ENCODE data around the gene CDC123. TPM values are rescaled to one million over a fixed set of nuclear protein-coding genes. Genes with fewer than 3 reads are reported as not detected.

The CDC123 gene
- total and polyA plus RNA-seq, 2 donors (not counting 1 experiment from before 2014, with no cell fraction given) = 48.9 to 56.0 TPM

DNA sequence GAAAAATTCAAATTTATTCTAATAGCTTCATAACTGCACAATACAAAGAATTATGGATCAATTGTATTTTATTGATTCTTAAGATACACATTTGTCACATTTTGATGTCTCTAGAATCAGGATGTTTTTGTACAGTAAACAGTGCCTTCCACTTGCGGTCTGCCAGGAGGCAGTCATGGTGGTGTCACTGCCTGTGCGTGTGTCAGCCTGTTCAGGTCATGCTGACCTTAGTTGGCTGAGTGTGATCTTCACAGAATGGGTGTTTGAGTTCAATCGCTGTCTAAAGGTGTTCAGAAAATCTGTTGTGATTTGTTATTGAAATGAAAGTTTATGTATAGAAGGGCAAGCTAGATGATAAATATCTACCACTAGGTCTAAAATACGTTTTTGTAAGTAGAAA lies 45.8 kb upstream of the CDC123 start:
- no peak overlapping the region for H3K27ac Mint-ChIP-seq
- intact Hi-C loops (cut with micrococcal nuclease) = no loop called here
- H3K4me3 Mint-ChIP-seq = no peak overlapping the region
- H3K4me2 ChIP-seq (replicated peaks; ENCODE audit: low read depth, low read length, poor library complexity, severe bottlenecking) = no peak overlapping the region
- ATAC-seq (ENCODE audit: low read depth) (no peak), DNase-seq (no peak)
- no peaks in the 10 kb centered on the region for H4K20me1 ChIP-seq (ENCODE audit: control insufficient read depth, insufficient read depth, low read length, poor library complexity, severe bottlenecking)
- H3K4me3 ChIP-seq (ENCODE audit: control extremely low read depth in 1 of 5, extremely low read depth in 1 of 5, insufficient read depth in 1 of 5, low read depth in 2 of 5, low read length in 4 of 5) = no peak overlapping the region
- ChIA-PET POLR2A (no interaction called here), CTCF (no interaction called here)
- no peaks in the 10 kb centered on the region for H3K27me3 ChIP-seq (replicated peaks in 1 of 4; ENCODE audit: control extremely low read depth in 1 of 4, control insufficient read depth in 3 of 4, insufficient read depth in 4 of 4, low read length in 3 of 4)
- H3K36me3 ChIP-seq (replicated peaks in 1 of 2; ENCODE audit: control extremely low read depth in 1 of 2, control insufficient read depth in 1 of 2, extremely low read depth in 1 of 2, insufficient read depth in 2 of 2, low read length in 1 of 2) = peaks cover 9 to 18% of the 10 kb centered on the region in 2 experiments
- no peaks in the 10 kb centered on the region for H3K4me1 ChIP-seq (ENCODE audit: control insufficient read depth in 2 of 2, insufficient read depth in 2 of 2, low read length in 2 of 2)
- 100% methylated on average over 1 of the region's 4 CpGs for WGBS (ENCODE audit: insufficient coverage)
- H3K27ac ChIP-seq (ENCODE audit: low read length in 2 of 2) = no peak overlapping the region
- no peaks in the 10 kb centered on the region for H3K27me3 Mint-ChIP-seq
- TF ChIP-seq, protein P1, sequence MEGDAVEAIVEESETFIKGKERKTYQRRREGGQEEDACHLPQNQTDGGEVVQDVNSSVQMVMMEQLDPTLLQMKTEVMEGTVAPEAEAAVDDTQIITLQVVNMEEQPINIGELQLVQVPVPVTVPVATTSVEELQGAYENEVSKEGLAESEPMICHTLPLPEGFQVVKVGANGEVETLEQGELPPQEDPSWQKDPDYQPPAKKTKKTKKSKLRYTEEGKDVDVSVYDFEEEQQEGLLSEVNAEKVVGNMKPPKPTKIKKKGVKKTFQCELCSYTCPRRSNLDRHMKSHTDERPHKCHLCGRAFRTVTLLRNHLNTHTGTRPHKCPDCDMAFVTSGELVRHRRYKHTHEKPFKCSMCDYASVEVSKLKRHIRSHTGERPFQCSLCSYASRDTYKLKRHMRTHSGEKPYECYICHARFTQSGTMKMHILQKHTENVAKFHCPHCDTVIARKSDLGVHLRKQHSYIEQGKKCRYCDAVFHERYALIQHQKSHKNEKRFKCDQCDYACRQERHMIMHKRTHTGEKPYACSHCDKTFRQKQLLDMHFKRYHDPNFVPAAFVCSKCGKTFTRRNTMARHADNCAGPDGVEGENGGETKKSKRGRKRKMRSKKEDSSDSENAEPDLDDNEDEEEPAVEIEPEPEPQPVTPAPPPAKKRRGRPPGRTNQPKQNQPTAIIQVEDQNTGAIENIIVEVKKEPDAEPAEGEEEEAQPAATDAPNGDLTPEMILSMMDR (IDR thresholded peaks at IDR 0.05) = no peak
- no peak for TF ChIP-seq EZH2 (IDR thresholded peaks at IDR 0.05; ENCODE audit: borderline replicate concordance, insufficient read depth, low read depth, low read length, poor library complexity, severe bottlenecking)
- no peak overlapping the region for H3K9ac ChIP-seq (ENCODE audit: low read length)
- no peaks in the 10 kb centered on the region for H3K9me3 Mint-ChIP-seq (ENCODE audit: insufficient read depth)
- H2AFZ ChIP-seq (ENCODE audit: insufficient read depth, low read depth, low read length, poor library complexity, severe bottlenecking) = no peak overlapping the region
- no peaks in the 10 kb centered on the region for H3K9me3 ChIP-seq (ENCODE audit: control extremely low read depth in 1 of 3, control insufficient read depth in 2 of 3, insufficient read depth in 1 of 3, low read length in 2 of 3)
- H3K4me1 Mint-ChIP-seq = no peaks in the 10 kb centered on the region
- H3K79me2 ChIP-seq (ENCODE audit: control insufficient read depth, insufficient read depth, low read length) = no peaks in the 10 kb centered on the region

DNA sequence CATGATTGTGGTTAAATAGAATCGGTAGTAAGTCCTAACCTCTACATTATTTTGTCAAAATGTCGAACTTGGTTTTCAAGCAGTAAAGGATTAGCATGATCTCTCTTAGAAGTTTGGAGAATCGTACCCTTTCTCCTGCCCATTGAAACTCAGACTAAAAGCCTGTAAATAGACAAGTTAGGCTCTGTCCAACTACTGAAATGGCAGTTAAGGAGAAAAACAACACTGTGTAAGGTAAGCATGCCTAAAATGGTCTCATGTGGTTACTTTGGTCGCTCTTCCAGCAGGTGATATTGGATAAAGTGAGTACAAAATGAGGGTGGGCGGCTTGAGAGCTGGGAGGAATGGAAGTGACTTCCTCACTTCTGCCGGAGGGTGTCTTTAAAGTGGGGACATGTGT lies 41.5 kb upstream of the CDC123 start:
- Histone ChIP-seq H3K27ac (ENCODE audit: low read length in 2 of 2) (no peak overlapping the region), H3K4me3 (ENCODE audit: control extremely low read depth in 1 of 5, extremely low read depth in 1 of 5, insufficient read depth in 1 of 5, low read depth in 2 of 5, low read length in 4 of 5) (no peak overlapping the region), H3K4me1 (ENCODE audit: control insufficient read depth in 2 of 2, insufficient read depth in 2 of 2, low read length in 2 of 2) (no peaks in the 10 kb centered on the region), H3K79me2 (ENCODE audit: control insufficient read depth, insufficient read depth, low read length) (no peaks in the 10 kb centered on the region), H3K36me3 (replicated peaks in 1 of 2; ENCODE audit: control extremely low read depth in 1 of 2, control insufficient read depth in 1 of 2, extremely low read depth in 1 of 2, insufficient read depth in 2 of 2, low read length in 1 of 2) (peaks cover 9 to 26% of the 10 kb centered on the region in 2 experiments), H3K9me3 (ENCODE audit: control extremely low read depth in 1 of 3, control insufficient read depth in 2 of 3, insufficient read depth in 1 of 3, low read length in 2 of 3) (no peaks in the 10 kb centered on the region), H2AFZ (ENCODE audit: insufficient read depth, low read depth, low read length, poor library complexity, severe bottlenecking) (no peak overlapping the region), H3K9ac (ENCODE audit: low read length) (no peak overlapping the region), H3K4me2 (replicated peaks; ENCODE audit: low read depth, low read length, poor library complexity, severe bottlenecking) (no peak overlapping the region), H3K27me3 (replicated peaks in 1 of 4; ENCODE audit: control extremely low read depth in 1 of 4, control insufficient read depth in 3 of 4, insufficient read depth in 4 of 4, low read length in 3 of 4) (no peaks in the 10 kb centered on the region), H4K20me1 (ENCODE audit: control insufficient read depth, insufficient read depth, low read length, poor library complexity, severe bottlenecking) (no peaks in the 10 kb centered on the region)
- H3K27me3 Mint-ChIP-seq = no peaks in the 10 kb centered on the region
- DNase-seq (no peak), ATAC-seq (ENCODE audit: low read depth) (no peak)
- H3K4me3 Mint-ChIP-seq = no peak overlapping the region
- 94% methylated on average over 3 of the region's 6 CpGs for WGBS (ENCODE audit: insufficient coverage)
- H3K4me1 Mint-ChIP-seq = no peaks in the 10 kb centered on the region
- no peaks in the 10 kb centered on the region for H3K9me3 Mint-ChIP-seq (ENCODE audit: insufficient read depth)
- H3K27ac Mint-ChIP-seq = no peak overlapping the region
- CTCF ChIA-PET = no interaction called here
- POLR2A ChIA-PET = no interaction called here
- TF ChIP-seq, protein P1 (IDR thresholded peaks at IDR 0.05) = no peak
- no peak for TF ChIP-seq EZH2 (IDR thresholded peaks at IDR 0.05; ENCODE audit: borderline replicate concordance, insufficient read depth, low read depth, low read length, poor library complexity, severe bottlenecking)
- intact Hi-C loops (cut with micrococcal nuclease) = no loop called here
